TTC549 (cell line): Measurements from ENCODE around the gene CACNA1B.
"Not testable (repeated sequence)": the region's sequence is repeated elsewhere in the genome, so short reads cannot be mapped to it uniquely, and the experiment has no call there.

Experiments
- FAIRE-seq: peaks from 2 replicates; lab custom pipeline; 2012; peaks lifted over from hg19 to GRCh38; lab: Jason Lieb, UNC

The CACNA1B gene

GRCh38 chr9:137866226-137867141 lies 11.1 kb upstream of the CACNA1B start:
- FAIRE-seq: no peak

- no peak for FAIRE-seq
Measured at GRCh38 chr9:137870432-137870831, 7.2 kb upstream of the CACNA1B start.

- no peak for FAIRE-seq
Measured at GRCh38 chr9:137872296-137872695, 5.3 kb upstream of the CACNA1B start.

DNA sequence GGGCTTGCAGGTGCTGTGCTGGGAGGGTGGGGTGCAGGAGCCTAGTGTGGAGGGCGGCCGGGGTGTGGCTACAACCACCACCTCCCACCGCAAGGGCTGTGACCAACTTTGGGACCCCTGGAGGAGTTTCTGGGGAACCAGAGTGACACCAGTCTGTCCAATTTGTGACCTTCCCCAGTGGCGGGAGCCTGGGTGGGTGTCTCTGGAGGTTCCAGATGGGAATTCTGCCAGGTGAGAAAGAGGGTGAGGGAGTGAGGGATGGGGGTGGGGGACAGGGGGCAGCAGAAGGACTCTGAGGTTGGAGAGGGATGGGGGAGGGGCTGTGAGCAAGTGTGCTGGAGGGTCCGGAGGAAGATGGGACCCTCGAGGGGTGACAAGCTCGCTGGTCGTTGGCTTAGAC lies 4.2 kb upstream of the CACNA1B start:
- no peak for FAIRE-seq

- no peak for FAIRE-seq
Measured at GRCh38 chr9:137873858-137874362, 3.7 kb upstream of the CACNA1B start.

GRCh38 chr9:137875354-137875753 lies 2.2 kb upstream of the CACNA1B start:
- FAIRE-seq: no peak

- FAIRE-seq: no peak
Measured at GRCh38 chr9:137875846-137876245, 1.7 kb upstream of the CACNA1B start.

- FAIRE-seq: no peak
Measured at GRCh38 chr9:137876269-137876668, 1.3 kb upstream of the CACNA1B start.

GRCh38 chr9:137876781-137877386 lies 698 bp upstream of the CACNA1B start:
- no peak for FAIRE-seq

- FAIRE-seq: no peak
Measured at GRCh38 chr9:137878146-137878941, 762 bp downstream of the CACNA1B start.

GRCh38 chr9:137879052-137879451 lies 1.5 kb downstream of the CACNA1B start:
- FAIRE-seq: no peak

DNA sequence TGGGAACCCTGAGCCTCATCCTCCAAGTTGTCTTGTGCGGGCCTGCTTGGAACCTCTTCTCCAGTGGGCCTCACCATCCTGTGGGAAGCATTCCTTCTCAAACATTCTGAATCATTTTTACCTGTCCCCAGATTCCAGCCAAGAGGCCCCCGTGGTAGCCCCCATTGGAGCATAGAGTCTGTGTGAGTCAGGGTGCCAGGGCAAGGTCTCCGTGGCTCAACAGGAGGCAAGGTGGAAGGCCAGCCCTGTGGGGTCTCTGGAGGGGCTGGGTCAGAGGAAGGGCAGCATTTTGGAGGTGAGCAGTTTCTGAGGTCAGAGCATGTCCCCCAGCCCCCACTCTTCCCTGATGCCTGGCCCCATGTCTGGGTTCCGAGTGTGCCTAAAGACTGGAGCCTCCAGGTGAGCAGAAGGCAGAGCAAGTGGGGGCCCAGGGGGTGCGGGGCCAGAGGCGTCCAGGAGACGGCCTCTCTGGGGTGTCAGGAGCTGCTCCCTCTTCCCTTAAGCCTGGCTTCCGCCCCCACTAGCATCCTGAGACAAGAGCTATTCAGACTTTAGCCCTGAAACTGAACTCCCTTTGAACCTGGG lies 2.1 kb downstream of the CACNA1B start:
- no peak for FAIRE-seq

DNA sequence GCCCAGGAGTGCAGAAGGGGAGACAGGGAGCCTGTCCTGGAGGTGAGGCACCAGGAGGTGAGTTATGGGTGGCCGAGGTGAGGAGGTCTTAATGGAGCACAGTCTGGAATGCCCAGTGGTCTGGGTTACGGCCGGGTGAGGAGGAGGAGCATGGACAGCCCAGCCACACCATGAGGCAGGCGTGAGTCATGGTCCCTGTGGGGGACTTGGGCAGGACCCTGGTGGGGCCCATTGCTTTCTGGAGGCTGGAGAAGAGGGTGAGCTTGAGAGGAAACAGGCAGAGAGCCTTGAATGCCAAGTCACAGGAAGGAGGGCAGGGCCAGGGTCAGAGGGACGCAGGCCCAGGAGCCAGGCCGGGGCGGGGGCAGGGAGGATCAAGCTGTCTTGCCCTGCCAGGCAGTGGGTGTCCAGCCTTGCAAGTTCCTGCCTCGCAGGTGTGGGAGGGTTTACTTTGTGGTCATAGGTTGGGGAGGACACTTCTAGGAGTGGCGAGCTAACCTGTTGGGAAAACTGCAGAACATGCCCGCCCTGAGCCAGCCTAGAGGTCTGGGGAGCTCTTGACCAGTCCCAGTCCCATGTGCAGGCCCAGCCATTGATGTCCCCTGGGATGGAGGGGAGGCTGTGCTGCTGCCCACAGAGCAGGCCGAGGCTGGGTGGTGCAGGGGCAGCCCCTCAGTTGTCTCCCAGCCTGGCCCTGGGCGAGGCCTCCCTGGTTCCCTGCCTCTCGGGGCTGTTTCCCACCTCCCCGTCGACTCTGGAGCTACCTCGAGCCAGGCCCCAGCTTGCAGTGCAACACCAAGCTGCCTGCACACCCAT lies 2.8 kb downstream of the CACNA1B start:
- FAIRE-seq: no peak

GRCh38 chr9:137880976-137881530 lies 3.5 kb downstream of the CACNA1B start:
- no peak for FAIRE-seq

DNA sequence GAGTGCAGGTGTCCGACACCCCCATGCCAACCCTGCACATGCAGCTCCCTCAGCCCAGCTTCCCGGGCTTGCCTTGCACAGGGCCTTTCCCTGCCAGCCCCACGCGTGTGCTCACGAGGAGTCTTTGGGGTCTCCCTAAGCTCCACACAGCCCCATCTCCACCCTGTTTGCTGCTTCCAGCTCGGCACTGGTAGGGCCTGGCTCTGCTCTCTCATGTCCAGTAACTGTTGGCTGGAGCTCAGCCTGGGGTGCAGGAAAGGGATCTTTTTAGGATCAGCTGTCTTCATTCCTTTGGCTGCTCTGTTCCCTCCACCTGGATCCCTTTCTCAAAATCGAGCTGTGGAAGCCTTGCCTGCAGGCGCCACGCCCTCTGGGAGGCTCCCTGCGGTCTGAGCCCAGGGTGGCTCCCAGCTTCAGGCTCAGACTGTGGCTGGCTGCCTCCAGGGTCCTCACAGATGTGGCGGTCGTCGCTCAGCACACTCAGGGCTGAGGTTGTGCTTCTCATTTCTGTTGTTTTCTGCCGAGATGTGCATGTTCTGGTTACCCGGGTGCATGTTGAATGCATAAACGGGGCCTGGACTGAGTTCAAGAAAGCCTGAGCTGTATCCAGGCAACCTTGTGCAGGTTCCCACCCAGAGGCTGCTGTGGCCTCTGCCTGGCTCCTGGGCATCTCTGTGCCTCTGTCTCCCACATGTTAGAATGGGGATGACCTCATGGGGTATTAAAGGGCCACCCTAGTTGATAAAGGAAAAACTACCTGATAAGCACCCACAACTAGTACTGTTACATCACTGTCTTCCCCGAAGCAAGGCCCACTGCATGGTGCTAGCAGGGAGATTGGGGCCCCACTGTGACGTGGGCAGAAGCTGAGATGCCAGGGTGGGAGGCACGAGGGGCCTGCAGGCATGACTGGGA lies 4.3 kb downstream of the CACNA1B start:
- no peak for FAIRE-seq

GRCh38 chr9:137882506-137882821 lies 4.9 kb downstream of the CACNA1B start:
- FAIRE-seq: no peak

DNA sequence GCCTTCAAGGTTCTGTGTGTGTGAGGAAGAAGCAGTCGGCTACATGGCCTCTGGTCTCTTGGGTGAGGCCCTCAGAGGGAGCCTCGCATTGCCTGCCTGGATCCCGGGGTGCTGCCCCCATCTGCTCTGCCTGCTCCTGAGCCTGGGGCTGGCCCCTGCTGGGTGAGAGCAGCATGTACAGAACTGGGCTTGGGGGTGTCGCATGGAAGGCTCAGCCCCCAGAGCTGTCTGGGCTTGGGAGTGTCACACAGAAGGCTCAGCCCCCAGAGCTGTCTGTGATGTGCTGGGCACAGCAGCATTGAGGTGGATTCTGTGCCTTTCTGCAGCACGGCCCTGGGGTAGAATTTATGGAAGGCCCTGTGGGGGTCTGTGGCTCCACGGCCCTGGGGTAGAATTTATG lies 6.4 kb downstream of the CACNA1B start:
- FAIRE-seq: not testable (repeated sequence)

- FAIRE-seq: not testable (repeated sequence)
Measured at GRCh38 chr9:137884547-137884946, 7.0 kb downstream of the CACNA1B start.

DNA sequence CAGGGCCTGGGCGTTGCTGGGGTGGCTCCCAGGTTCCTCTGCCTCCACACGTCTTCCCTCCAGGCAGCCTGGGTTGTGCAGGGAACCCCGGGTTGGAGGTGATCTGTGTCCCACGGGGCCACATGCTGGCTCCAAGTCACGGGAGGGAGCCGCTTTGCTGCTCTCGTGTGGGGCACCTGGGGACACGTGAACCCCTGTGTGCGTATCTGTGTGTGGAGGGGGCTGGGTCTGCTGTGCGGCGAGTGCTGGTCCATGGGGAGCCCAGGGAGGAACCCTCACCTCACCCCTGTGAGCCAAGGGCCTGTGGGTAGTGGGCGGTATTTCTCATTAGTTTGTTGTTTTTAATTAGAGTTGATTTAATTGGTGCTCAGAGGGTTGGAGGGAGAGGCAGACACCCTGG lies 7.5 kb downstream of the CACNA1B start:
- FAIRE-seq: not testable (repeated sequence)

DNA sequence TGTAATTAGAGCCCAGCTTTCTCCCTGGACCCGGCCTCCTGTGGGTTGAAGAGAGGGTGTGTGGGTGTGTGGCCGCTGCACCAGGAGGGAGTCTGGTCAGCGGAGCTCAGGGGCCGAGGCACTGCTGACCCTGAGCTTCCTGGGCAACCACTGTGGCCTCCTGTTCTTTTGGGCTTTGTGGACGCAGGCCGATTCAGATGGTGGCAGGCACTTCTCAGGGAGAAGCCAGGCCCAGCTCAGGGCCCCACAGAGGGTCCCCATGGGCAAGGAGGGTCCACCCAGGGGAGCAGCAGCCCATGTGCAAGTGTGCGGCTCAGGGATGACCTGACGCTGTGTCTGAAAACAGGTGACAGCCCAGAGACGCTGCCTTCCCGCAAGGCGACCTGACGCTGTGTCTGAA lies 11.0 kb downstream of the CACNA1B start:
- not testable (repeated sequence) for FAIRE-seq
